NT2/D1 (cell line): ENCODE results near the gene WSCD1.
A peak's percentile ranks its signal among the peaks of the same experiment; 100 is the strongest.

ENCODE experiments used
- DNase-seq: peaks from one replicate; pipeline ENCODE4 v3.0.0-alpha.2; 2011; ENCODE audit warnings: low read depth, low spot score
- H3K27me3 ChIP-seq: 2 replicates; pipeline ENCODE4 v1.6.0; 2011; ENCODE audit warnings: mild to moderate bottlenecking; ENCODE audit not compliant: insufficient read length, insufficient read depth
- H3K36me3 ChIP-seq: 2 replicates; pipeline ENCODE4 v1.6.1; 2011; ENCODE audit warnings: mild to moderate bottlenecking, low read length, mixed read lengths; ENCODE audit not compliant: insufficient read depth, insufficient read length
- H3K4me1 ChIP-seq: 2 replicates; pipeline ENCODE4 v1.5.1; 2011; ENCODE audit not compliant: insufficient read depth, insufficient read length
- H3K4me3 ChIP-seq: 2 replicates; pipeline ENCODE4 v1.5.1; 2011; ENCODE audit warnings: low read depth; ENCODE audit not compliant: insufficient read length
- H3K9ac ChIP-seq: 2 replicates; pipeline ENCODE4 v1.6.0; 2011; ENCODE audit warnings: low read depth; ENCODE audit not compliant: insufficient read length
- H3K9me3 ChIP-seq: 2 replicates; pipeline ENCODE4 v1.5.1; 2011; ENCODE audit warnings: mild to moderate bottlenecking, low read length; ENCODE audit not compliant: insufficient read depth
- SUZ12 ChIP-seq: IDR thresholded peaks from 2 replicates; pipeline ENCODE4 v1.6.1; 2011; ENCODE audit not compliant: insufficient read length, insufficient read depth; ENCODE audit errors: extremely low read depth
- YY1 ChIP-seq: IDR thresholded peaks from 2 replicates; pipeline ENCODE4 v1.6.1; 2011; ENCODE audit not compliant: insufficient read length, insufficient read depth
- ZNF274 ChIP-seq: IDR thresholded peaks from 2 replicates; pipeline ENCODE4 v1.6.1; 2011; ENCODE audit warnings: mild to moderate bottlenecking, low read depth, low read length

Gene WSCD1

GRCh38 chr17:6162892-6163291, 92.7 kb downstream of the WSCD1 start:
- Histone ChIP-seq H3K4me3 (no peak overlapping the region), H3K9me3 (no peaks in the 10 kb centered on the region), H3K9ac (peak overlapping the region; percentile 18), H3K27me3 (peaks cover 3% of the 10 kb centered on the region), H3K4me1 (peaks cover 5% of the 10 kb centered on the region), H3K36me3 (no peaks in the 10 kb centered on the region)
- TF ChIP-seq YY1 (no peak), SUZ12 (no peak)
- DNase-seq = no peak

GRCh38 chr17:6163612-6164333, 93.6 kb downstream of the WSCD1 start:
- H3K36me3 ChIP-seq = no peaks in the 10 kb centered on the region
- H3K9ac ChIP-seq = no peak overlapping the region
- no peak for DNase-seq
- no peaks in the 10 kb centered on the region for H3K9me3 ChIP-seq
- peaks cover 6% of the 10 kb centered on the region for H3K4me1 ChIP-seq
- no peak for TF ChIP-seq SUZ12
- no peak for TF ChIP-seq YY1
- TF ChIP-seq ZNF274 = no peak
- H3K27me3 ChIP-seq = peaks cover 3% of the 10 kb centered on the region
- H3K4me3 ChIP-seq = no peak overlapping the region

GRCh38 chr17:6164996-6165395, 94.8 kb downstream of the WSCD1 start:
- no peak for DNase-seq
- Histone ChIP-seq H3K36me3 (no peaks in the 10 kb centered on the region), H3K9ac (no peak overlapping the region), H3K4me3 (no peak overlapping the region), H3K27me3 (no peaks in the 10 kb centered on the region), H3K9me3 (no peaks in the 10 kb centered on the region), H3K4me1 (peaks cover 8% of the 10 kb centered on the region)
- TF ChIP-seq SUZ12 (no peak), ZNF274 (no peak), YY1 (no peak)

GRCh38 chr17:6165806-6166205, 95.6 kb downstream of the WSCD1 start:
- no peak overlapping the region for H3K9ac ChIP-seq

GRCh38 chr17:6166492-6167179, 96.5 kb downstream of the WSCD1 start:
- no peak overlapping the region for H3K9ac ChIP-seq
- 0 out of 2 replicates have a peak, but pooled peaks cover 6% of the 10 kb centered on the region for H3K9me3 ChIP-seq
- H3K4me3 ChIP-seq = no peak overlapping the region
- no peak for TF ChIP-seq YY1
- no peak for DNase-seq
- no peaks in the 10 kb centered on the region for H3K36me3 ChIP-seq
- no peaks in the 10 kb centered on the region for H3K27me3 ChIP-seq
- peaks cover 8% of the 10 kb centered on the region for H3K4me1 ChIP-seq

More at GRCh38 chr17:6165806-6166205, 95.6 kb downstream of the WSCD1 start:
- no peaks in the 10 kb centered on the region for H3K27me3 ChIP-seq
- DNase-seq = no peak
- no peak for TF ChIP-seq SUZ12
- TF ChIP-seq ZNF274 = no peak
- no peak for TF ChIP-seq YY1
- no peaks in the 10 kb centered on the region for H3K36me3 ChIP-seq
- no peak overlapping the region for H3K4me3 ChIP-seq
- peaks cover 8% of the 10 kb centered on the region for H3K4me1 ChIP-seq
- H3K9me3 ChIP-seq = 0 out of 2 replicates have a peak, but pooled peaks cover 2% of the 10 kb centered on the region

GRCh38 chr17:6168296-6168695, 98.1 kb downstream of the WSCD1 start:
- no peak overlapping the region for H3K9ac ChIP-seq
- H3K36me3 ChIP-seq = no peaks in the 10 kb centered on the region
- TF ChIP-seq SUZ12 (no peak), ZNF274 (no peak), YY1 (no peak)
- H3K27me3 ChIP-seq = no peaks in the 10 kb centered on the region
- peaks cover 7% of the 10 kb centered on the region for H3K4me1 ChIP-seq
- H3K9me3 ChIP-seq = 0 out of 2 replicates have a peak, but pooled peaks cover 6% of the 10 kb centered on the region
- H3K4me3 ChIP-seq = no peak overlapping the region
- DNase-seq = no peak

- no peak overlapping the region for H3K4me3 ChIP-seq
- H3K9me3 ChIP-seq = 0 out of 2 replicates have a peak, but pooled peaks cover 6% of the 10 kb centered on the region
- no peaks in the 10 kb centered on the region for H3K36me3 ChIP-seq
- H3K4me1 ChIP-seq = peaks cover 7% of the 10 kb centered on the region
- no peak for DNase-seq
- H3K27me3 ChIP-seq = no peaks in the 10 kb centered on the region
- no peak overlapping the region for H3K9ac ChIP-seq
- no peak for TF ChIP-seq YY1
- no peak for TF ChIP-seq ZNF274
- TF ChIP-seq SUZ12 = no peak
Measured at GRCh38 chr17:6170349-6170748, 100.2 kb downstream of the WSCD1 start.
